NK-92 (cell line): Measurements from ENCODE around the gene GOSR1.
"Not testable (repeated sequence)": the region's sequence is repeated elsewhere in the genome, so short reads cannot be mapped to it uniquely, and the experiment has no call there.

ENCODE experiments used
- DNase-seq: peaks from one replicate; lab custom pipeline; 2025; ENCODE audit not compliant: unreplicated experiment; lab: John Stamatoyannopoulos, UW

GOSR1 gene

DNA sequence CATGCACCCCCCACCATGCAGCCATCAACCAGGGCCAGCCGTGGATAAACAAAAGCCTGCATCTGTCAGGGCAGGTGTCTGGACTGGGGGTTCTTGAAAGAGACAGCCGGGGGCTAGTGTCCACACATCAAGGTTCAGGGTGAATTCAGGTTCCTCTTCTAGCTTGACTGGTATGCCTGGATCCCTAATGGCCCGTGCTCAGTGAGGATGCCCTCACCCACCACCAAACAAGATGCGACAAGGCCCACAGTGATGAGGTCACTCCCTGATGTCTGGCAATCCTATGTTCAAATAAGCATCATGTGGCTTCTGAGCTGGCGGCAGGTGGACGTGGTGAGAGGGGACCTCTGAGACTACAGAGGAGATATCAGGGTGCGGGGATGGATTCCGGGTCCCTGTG lies 64.6 kb downstream of the GOSR1 start:
- DNase-seq, result no peak

DNA sequence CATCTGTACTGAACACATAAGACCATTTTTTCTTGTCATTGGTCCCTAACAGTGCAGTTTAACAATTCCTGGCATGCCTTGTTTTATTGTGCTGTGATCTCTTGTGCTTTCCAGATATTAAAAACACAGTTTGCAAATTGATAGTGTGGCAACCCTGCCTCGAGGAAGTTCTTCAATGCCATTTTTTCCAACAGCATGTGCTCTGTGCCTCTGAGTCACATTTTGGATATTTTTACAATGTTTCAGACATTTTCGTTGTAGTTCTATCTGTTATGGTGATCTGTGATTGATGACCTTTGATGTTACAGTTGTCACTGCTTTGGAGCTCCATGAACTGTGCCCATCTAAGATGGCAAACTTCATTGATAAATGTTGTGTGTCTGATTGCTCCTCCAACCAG lies 66.2 kb downstream of the GOSR1 start:
- DNase-seq, result no peak

DNA sequence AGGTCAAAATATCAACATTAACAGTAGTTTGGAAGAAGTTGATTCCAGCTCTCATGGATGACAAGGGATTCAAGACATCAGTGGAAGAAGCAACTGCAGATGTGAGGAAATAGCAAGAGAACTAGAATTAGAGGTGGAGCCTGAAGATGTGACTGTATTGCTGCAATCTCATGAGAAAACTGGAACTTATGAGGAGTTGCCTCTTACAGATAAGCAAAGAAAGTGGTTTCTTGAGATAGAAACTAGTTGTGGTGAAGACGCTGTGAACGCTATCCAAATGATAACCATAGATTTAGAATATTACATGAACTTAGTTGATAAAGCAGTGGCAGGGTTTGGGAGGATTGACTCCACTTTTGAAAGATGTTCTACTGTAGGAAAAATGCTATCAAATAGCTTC lies 67.8 kb downstream of the GOSR1 start:
- DNase-seq, result no peak

DNA sequence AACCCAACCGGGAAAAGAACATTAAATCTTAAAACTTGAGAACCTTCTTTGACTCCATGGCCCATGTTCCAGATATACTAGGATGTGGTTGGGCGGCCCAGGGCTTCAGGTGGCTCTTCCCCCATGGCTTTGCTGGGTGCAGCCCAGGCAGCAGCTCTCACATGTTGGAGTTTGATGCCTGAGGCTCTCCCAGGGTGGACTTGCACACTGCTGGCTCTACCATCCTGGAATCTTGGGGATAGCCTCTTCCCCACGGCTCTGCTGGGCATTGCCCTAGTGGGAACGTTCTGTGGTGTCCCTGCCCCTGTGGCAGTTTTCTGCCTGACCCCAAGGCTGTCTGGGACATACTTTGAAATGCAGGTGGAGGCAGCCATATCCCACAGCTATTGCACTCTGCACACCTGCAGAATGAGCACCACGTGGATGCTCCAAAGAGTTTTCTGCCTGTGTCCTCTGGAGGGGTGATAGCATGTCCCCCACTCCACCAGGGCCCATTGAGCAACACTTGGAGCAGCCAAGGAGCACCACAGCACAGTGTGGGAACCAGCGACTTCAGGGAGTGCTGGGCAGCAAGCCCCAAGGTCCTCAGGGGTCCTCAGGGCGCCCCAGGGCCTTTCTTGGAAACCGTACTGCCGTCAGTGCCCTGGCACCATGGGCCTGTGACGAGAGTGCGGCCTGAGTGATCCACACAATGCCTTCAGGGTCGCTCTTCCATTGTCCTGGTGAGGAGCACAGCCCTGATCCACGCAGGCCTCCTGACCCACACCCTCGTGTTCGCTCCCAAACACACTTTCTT lies 70.8 kb downstream of the GOSR1 start:
- no peak for DNase-seq

DNA sequence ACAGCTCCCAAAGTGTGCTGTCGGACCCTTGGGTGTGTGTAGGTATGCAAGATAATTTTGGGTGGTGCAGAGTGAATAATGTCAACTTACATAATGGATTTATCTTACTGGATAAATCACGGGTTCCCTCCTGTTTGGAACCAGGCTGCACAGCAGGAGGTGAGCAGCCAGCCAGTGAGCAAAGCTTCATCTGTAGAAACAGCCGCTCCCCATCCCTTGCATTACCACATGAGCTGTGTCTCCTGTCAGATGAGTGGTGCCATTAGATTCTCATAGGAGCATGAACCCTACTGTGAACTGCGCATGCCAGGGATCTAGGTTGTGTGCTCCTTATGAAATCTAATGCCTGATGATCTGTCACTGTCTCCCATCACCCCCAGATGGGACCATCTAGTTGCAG lies 72.0 kb downstream of the GOSR1 start:
- DNase-seq, result not testable (repeated sequence)

DNA sequence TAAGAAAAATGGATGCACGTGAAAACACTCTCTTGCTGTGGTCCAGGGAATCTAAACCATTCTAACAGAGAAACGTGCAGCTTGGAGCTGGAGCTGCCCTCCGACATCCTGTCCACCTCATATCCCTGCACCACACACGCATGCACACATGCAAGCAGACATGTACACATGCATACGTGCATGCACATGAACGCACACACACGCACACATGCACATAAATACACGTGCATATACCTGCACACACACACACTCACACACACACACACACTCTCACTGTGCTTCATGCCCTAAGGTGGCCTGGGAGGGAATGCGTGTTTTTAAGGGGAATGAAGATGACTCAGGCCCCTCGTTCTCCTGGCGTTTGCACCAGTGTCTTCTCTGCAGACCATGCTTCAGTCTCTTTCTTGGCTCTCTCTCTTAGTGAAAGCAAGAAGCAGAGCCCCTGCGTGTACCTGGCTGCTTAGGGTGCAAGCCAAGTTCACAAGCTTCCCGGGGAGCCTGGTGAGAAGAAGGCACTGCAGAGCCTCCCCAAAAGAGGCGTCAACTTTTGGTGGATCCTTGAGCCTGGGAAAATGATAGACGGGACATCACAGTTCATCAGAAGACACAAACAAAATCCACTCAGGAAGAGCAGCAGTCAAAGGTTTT lies 72.8 kb downstream of the GOSR1 start:
- DNase-seq, result no peak

DNA sequence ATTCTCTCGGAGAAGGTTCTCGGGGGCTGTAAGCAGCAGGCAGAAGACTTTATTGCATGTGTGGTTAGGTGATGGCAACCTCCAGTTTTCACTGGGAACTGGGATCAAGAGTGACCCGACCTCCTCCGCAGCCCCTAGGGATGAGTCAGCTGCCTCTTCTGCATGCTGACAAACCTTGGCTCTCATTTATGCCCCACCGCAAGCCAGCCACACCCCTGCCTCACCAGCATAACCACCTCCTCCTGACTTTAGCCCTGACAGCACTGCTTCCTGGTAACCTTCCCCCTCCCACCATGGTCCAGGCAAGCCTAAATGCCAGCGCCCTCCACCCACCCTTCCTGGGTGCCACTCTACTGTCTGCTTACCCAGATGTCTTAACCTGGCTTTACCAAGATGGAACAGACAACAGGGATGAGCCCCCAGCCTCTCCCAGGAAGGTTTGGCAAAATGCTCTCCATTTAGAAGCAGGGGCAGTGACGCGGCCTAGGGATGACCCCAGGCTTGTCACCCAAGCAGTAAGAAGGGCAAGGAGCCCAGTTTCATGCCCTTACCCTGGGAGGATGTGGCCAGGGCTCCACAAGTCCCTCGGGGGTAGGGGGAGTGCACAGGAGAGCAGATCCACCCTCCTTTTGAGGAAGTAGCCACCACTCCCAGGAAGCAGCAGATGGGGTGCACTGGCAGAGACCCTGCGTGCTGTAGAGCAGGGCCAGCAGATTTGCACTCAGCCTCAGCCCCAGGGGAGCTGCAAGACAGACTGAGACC lies 73.5 kb downstream of the GOSR1 start:
- DNase-seq, result no peak

DNA sequence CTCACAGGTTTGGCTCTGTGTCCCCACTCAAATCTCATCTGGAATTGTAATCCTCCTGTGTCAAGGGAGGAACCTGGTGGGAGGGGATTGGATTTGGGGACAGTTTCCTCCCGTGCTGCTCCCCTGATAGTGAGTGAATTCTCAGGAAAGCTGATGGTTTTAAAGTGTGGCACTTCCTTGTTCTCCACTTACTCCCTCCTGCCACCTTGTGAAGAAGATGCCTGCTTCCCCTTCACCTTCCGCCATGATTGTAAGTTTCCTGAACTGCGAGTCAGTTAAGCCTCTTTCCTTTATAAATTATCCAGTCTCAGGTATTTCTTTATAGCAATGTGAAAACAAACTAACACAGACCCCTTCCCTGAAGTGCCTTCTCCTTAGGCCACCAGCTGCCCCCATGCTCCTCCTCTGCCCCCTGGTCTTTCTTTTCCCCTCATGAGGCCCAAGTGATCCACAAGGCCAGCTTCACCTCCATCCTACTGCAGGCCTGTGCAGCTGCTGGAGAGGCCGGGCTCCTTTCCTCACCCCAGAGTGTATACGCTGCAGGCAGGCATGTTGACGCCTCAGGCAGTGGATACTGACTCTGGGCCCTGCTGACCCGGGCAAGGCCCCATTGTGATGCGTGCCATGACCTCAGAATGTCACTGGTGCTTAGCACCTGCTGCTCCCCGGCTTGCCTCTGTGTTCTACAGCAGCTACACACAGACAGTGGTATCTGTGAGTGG lies 74.2 kb downstream of the GOSR1 start:
- DNase-seq, result not testable (repeated sequence)

DNA sequence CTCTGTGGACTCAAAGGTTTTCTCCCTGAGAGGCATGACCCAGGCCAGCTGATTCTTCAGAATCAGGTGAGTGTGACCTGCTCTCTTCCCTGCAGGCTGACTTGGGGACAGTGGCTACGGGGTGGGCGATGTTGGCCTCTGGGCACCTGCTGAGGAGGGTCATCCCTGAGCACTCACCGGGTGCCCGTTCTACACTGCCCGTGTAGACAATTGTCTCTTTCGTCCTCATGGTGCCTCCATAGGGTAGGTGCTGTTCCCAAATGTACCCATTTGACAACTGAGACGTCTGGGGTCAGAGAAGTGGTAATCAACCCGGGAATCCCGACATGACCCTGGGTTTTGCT lies 74.8 kb downstream of the GOSR1 start:
- DNase-seq, result no peak

DNA sequence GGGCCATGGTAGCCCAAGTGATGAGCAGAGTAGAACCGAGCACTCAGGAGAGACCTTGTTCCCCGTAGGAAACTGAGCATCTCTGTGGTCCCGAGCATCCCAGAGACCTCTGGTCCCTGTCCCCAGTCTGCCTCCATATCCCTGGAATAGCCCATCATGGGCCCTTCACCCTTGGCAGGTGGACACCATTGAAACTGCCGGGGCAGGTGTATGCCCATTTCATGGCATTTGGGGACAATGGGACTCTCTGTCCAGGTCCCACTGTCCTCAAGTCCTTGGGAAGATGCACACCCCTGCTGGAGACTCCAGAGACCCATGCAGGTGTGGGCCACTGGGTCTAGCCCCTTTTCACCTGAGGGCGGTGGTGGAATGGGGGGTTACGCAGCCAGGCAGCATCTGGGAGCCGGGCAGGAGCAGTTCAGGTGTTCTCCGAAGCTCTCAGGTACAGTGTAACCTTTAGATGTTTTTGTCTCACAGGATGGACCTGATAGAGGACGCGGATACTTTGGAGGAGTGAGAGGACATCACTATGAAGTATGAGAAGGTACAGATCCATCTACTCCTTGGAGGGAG lies 75.9 kb downstream of the GOSR1 start:
- DNase-seq, result no peak

DNA sequence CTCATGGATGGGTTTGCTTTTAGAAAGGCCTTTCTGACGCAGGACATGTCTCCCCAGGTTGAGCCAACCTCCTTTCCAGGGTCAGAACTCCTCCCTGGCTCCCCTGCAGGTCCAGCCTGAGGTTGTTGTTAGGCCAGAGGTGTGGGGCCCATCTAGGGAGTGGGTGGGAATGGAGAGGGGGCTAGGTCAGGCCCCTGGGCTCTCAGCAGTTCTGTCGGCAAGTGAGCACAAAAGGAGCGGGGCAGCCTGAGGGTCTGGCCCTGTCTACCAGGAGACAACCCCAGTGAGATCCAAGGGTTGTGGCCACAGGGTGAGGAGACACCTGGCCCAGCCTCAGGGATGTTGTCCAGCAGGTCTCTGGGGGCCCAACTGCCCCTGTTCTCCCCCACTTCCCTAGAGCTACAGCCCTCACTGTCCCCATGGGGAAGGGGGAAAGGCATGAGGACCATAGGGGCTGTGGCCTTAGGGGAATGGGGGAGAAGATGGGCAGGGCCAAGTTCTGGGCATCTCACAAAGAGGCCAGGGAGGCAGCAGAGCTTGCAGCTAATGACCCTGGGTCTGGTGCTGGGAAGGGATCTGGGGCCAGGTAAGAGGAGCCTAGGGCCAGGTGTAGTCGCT lies 76.7 kb downstream of the GOSR1 start:
- DNase-seq, result not testable (repeated sequence)

DNA sequence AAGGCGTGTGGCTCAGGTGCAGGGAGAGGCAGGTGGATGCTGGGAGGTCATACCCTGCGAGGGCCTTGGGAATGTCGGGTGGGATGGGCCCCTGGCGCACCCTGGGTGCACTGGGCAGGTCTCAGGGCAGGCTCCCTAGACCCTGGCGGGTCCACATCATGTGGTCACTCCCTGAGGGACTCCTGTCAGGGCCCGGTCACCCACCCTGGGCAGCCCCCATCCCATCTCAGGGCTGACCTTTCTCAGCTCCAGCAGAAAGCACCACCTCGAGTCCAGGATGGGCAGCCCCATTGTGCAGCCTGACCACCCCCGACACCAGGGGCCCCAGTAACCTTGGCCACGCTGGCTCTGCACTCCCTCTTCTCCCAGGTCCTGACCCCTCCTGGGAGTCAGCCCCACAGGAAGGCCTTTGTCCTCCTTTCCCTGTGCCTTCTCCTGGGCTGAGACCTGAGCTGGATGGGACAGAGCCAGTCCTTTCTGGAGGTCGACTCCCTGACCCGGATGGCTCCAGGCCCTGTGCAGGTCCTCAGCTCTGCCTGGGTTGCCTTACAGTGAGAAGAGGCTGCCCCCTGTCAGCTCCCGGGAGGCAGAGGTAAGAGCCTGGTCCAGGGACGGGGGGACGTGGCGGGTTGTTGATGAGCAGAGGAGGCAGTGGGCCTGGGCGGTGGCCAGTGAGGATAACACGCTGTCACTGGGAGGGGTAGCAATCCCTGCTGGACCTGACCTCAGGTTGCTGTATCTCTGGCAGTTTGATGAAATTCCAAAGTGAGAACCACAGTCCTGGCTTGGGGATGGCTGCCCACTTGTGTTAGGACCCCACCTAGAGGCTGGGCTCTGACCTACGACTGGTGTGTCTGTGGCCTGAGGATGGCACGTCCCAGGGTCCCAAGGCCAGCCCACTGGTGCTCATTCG lies 77.9 kb downstream of the GOSR1 start:
- no peak for DNase-seq

DNA sequence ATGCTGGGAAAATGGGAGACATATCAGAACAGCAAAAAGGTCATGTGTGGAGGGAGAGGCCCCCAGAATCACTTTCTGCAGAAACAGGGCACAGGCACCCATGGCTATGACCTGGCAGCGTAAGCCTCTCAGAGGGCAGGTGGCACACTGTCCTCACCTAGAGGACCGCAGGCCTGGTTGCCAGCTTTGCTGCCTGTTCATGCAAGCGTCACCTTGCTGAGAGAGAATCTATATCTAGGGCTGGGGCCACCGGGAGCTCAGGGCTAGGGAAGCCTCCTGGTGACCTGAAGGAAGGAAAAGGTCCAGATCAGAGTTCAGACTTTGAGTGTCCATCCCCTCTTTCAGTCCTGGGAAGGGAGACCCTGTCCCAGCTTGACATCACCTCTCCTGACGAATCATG lies 78.7 kb downstream of the GOSR1 start:
- DNase-seq, result no peak

DNA sequence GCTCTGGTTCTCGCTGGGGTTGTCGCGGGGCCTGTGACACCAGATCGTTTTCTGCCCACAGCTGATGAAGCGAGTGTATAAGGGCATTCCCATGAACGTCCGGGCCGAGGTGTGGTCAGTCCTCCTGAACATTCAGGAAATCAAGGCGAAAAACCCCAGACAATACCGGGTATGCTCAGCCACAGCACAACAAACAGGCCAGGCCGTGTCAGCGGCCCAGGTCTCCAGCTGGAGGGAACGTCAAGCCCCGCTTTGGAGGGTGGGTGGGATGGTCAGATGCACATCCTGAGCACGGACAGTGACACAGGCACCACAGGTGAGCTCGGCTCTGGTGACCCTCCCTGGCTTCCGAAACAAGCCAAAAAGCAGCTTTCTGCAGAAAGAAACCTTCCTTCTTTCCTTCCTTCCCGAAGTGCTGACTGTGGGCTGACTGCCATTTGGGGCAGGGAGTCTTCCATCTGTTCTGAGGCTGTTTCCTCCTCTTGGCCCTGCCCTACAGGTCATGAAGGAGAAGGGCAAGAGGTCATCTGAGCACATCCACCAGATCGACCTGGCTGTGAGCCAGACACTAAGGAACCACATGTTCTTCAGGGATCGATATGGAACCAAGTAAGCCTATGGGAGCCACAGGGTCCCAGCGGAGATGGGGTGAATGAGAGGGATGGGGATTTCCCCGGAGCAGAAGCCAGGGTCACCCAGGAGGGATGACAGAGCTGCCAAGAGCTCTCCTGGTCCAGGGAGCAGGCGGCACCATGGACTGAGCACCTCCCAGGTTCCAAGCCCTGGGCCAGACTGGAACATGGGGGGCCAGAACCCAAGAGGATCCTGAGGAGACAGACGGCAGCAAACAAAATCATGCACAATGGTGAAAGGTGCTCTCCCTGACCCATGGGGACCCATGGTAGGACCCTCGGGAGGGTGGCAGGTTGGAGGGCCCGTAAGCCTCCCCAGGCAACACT lies 79.4 kb downstream of the GOSR1 start:
- no peak for DNase-seq

DNA sequence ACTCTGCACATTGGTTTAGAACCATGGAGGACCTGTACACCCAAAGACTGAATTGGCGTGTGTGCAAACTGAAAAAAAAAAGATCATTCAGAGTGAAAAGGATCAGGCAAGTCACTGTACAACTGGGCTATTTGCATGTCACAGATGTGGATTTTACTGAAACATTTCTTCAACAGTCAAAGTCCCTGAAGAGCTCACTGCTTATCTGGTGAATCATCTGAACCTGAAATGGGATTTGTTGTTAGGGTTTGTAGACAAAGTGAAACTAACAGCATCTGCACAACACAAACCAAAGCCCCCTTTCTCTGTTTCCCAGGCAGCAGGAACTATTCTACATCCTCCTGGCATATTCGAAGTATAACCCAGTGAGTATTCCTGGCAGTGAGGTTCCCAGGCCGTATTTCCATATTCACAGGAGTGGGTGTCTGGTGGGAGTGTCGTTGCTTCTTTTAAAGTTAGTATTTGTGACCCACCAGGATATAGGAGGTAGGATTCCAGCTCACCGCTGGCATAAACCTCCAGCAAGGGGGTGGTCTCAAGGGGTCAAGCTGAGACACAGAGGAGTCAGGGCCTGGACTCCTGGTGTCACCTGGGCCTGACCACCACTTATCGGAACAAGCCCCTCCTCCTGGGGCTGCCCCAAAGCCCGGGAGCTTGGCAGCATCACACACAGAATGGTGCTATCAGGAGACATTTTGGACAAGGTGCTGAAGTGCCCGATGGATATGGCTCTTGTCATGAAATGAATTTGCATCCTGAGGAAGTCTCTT lies 80.9 kb downstream of the GOSR1 start:
- no peak for DNase-seq

DNA sequence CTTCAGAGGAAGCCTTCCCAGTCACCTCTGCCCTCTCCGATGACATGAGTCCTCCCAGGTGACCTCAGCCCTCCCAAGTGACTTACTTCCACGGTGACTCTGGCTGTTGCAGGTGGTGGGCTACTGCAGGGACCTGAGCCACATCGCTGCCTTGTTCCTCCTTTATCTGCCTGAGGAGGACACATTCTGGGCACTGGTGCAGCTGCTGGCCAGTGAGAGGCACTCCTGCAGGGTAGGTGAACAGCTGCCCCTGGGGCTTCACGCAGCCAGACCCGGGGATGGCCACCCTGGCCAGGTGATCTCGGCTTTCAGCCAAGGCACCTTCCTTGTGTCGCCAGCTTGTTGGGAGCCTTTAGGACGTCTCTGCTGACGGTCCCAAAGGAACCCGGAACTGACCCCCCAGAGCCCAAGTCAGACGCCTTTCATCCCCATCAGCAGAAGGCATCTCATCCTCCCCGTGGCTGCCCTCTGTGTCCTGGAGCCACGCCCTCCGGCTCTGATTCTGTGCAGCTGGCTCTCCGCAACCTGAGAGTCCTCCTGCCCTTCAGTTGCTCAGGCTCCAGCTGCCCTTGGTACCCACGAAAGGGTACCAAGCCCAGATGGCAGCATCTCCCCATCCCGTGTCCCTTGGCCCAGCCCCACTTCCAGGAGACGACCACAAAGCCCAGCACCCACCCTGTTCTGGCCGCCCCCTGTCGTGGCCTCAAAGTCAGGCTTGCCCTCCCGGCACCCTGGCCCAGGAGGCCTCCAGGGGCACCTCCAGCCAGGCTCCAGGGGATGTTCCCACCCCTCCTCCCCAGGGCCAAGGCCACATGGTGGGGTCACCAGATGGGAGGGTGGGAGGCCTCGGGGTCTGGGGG lies 81.7 kb downstream of the GOSR1 start:
- no peak for DNase-seq

DNA sequence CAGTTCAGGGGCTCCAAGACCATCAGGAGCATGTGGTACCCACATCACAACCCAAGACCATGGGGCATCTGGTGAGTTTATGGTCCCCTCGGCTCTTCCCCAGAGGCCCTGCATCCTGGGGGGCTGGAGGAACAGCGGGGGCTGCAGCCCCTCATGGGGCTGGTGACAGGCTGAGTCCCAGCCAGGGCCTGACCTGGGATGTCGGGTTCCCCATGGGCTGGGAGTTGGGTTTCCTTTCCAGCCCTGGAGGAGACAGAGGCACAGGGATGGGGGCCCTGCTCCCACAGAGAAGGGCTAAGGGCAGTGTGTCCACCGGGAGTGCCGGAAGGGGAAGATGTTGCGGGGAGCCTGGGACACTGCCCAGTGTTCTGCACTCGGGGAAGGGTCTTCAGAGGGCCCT lies 82.4 kb downstream of the GOSR1 start:
- no peak for DNase-seq
